ENCODE data around the gene ALDH16A1.
"Not testable (repeated sequence)": the region's sequence is repeated elsewhere in the genome, so short reads cannot be mapped to it uniquely, and the experiment has no call there.

ALDH16A1 gene

GRCh38 chr19:49468199-49468598, 15.2 kb downstream of the ALDH16A1 start:
- DNase-seq: no peak

- DNase-seq: peak; percentile 97
Measured at GRCh38 chr19:49468746-49469447, 15.9 kb downstream of the ALDH16A1 start.

GRCh38 chr19:49469828-49470614, 17.0 kb downstream of the ALDH16A1 start:
- peak; percentile 95 for DNase-seq

GRCh38 chr19:49470615-49470978, 17.6 kb downstream of the ALDH16A1 start:
- DNase-seq: no peak

GRCh38 chr19:49472936-49473335, 19.9 kb downstream of the ALDH16A1 start:
- no peak for DNase-seq

GRCh38 chr19:49473501-49473867, 20.5 kb downstream of the ALDH16A1 start:
- DNase-seq: not testable (repeated sequence)

GRCh38 chr19:49473868-49474541, 21.0 kb downstream of the ALDH16A1 start, which contains the start of gene FLT3LG:
Gene FLT3LG (plus strand): TSS chr19:49474215. CDS start chr19:49474640, 425 bp downstream.
- peak; percentile 96 for DNase-seq

- no peak for DNase-seq
Measured at GRCh38 chr19:49474542-49474924, 21.5 kb downstream of the ALDH16A1 start.

GRCh38 chr19:49475191-49475917, 22.3 kb downstream of the ALDH16A1 start:
- peak; percentile 36 for DNase-seq

- peak; percentile 76 for DNase-seq
Measured at GRCh38 chr19:49475995-49476880, 23.2 kb downstream of the ALDH16A1 start.

- DNase-seq: no peak
Measured at GRCh38 chr19:49479975-49480628, 27.1 kb downstream of the ALDH16A1 start.

- DNase-seq: no peak
Measured at GRCh38 chr19:49481020-49481683, 28.1 kb downstream of the ALDH16A1 start.

- no peak for DNase-seq
Measured at GRCh38 chr19:49486232-49486631, 33.2 kb downstream of the ALDH16A1 start.

- DNase-seq: no peak
Measured at GRCh38 chr19:49486710-49487276, 33.8 kb downstream of the ALDH16A1 start.

- peak; percentile 100 for DNase-seq
Measured at GRCh38 chr19:49487277-49488045, 34.4 kb downstream of the ALDH16A1 start, which contains the start of gene RPL13A. Gene RPL13A (plus strand): TSS chr19:49487608. CDS start chr19:49487630, 22 bp downstream.

- DNase-seq: no peak
Measured at GRCh38 chr19:49488046-49488862, 35.2 kb downstream of the ALDH16A1 start.

- DNase-seq: no peak
Measured at GRCh38 chr19:49488863-49489537, 36.0 kb downstream of the ALDH16A1 start.

GRCh38 chr19:49489601-49490167, 36.7 kb downstream of the ALDH16A1 start:
- DNase-seq: peak; percentile 61
